Liver (tissue), 3 donors: ENCODE results near the gene C12orf50.

Experiments used
- CTCF ChIP-seq: fragments of 150-350 bp; IDR thresholded peaks from 2 replicates; pipeline ENCODE4 v1.5.1; 2017; ENCODE audit warnings: improper control_type of control experiment, low read depth, low read length; ENCODE audit not compliant: missing input control
- GABPA ChIP-seq, 2 donors: IDR thresholded peaks in 1 of 2; conservative IDR thresholded peaks in 1 of 2; 2 replicates each; pipeline ENCODE4 v1.6.1; 2016; ENCODE audit warnings: antibody characterized with exemption in 2 of 2, mild to moderate bottlenecking in 1 of 2, moderate library complexity in 1 of 2
- JUND ChIP-seq, 2 donors: IDR thresholded peaks; 2 replicates each; pipeline ENCODE4 v1.6.1; 2016; ENCODE audit warnings: antibody characterized with exemption in 2 of 2
- MAX ChIP-seq: IDR thresholded peaks from 2 replicates; pipeline ENCODE4 v1.6.1; 2016; ENCODE audit warnings: antibody characterized with exemption
- NR2F2 ChIP-seq: IDR thresholded peaks from 2 replicates; pipeline ENCODE4 v1.6.1; 2016; ENCODE audit warnings: antibody characterized with exemption
- RAD21 ChIP-seq, 2 donors: IDR thresholded peaks; 2 replicates each; pipeline ENCODE4 v1.6.1; 2016; ENCODE audit warnings: antibody characterized with exemption in 2 of 2, mild to moderate bottlenecking in 2 of 2
- REST ChIP-seq: IDR thresholded peaks from 2 replicates; pipeline ENCODE4 v1.6.1; 2016; ENCODE audit warnings: antibody characterized with exemption, mild to moderate bottlenecking
- RXRA ChIP-seq, 2 donors: IDR thresholded peaks; 2 replicates each; pipeline ENCODE4 v1.6.1; 2017 to 2018; ENCODE audit warnings: antibody characterized with exemption in 2 of 2, mild to moderate bottlenecking in 1 of 2
- SP1 ChIP-seq: IDR thresholded peaks from 2 replicates; pipeline ENCODE4 v1.6.1; 2018; ENCODE audit warnings: antibody characterized with exemption, mild to moderate bottlenecking
- TAF1 ChIP-seq: conservative IDR thresholded peaks from 2 replicates; pipeline ENCODE4 v1.6.1; 2016; ENCODE audit warnings: antibody characterized with exemption, mild to moderate bottlenecking
- donor health status: healthy.
- donor health status: healthy.

- no peak for TF ChIP-seq RAD21 (IDR thresholded peaks at IDR 0.05)
- TF ChIP-seq GABPA (IDR thresholded peaks at IDR 0.05 in 1 of 2, conservative IDR thresholded peaks at IDR 0.05 in 1 of 2) = no peak
- no peak for TF ChIP-seq CTCF
- TF ChIP-seq TAF1 = no peak
- TF ChIP-seq JUND (IDR thresholded peaks at IDR 0.05) = no peak
- no peak for TF ChIP-seq NR2F2
- no peak for TF ChIP-seq RXRA (IDR thresholded peaks at IDR 0.05)
- TF ChIP-seq MAX = no peak
- no peak for TF ChIP-seq SP1
- no peak for TF ChIP-seq REST
These were observed 27.4 kb upstream of the C12orf50 start for GRCh38 chr12:88056571-88056970.
